Breast epithelium (tissue), 4 donors: ENCODE data around the gene ZNF587B. TPM values are rescaled to one million over a fixed set of nuclear protein-coding genes. Genes with fewer than 3 reads are reported as not detected.
"Not testable (repeated sequence)": the region's sequence is repeated elsewhere in the genome, so short reads cannot be mapped to it uniquely, and the experiment has no call there.

Experiments
- DNase-seq, 2 donors: peaks; one replicate each; pipeline ENCODE4 v3.0.0-alpha.2; 2019; ENCODE audit warnings: low spot score in 2 of 2
- H3K27ac ChIP-seq, 2 donors: fragments of 200-600 bp; sonication (generic) in 1 of 2; one replicate each; pipeline ENCODE4 v1.5.1; 2016 to 2019; ENCODE audit warnings: mild to moderate bottlenecking in 1 of 2
- H3K27me3 ChIP-seq, 2 donors: fragments of 200-600 bp; sonication (generic) in 1 of 2; one replicate each; pipeline versions ENCODE4 v1.5.1 to v1.6.0; 2017 to 2019; ENCODE audit warnings: control low read depth in 1 of 2, mild to moderate bottlenecking in 1 of 2
- H3K36me3 ChIP-seq: fragments of 200-600 bp; one replicate; pipeline ENCODE4 v1.5.1; 2019
- H3K4me1 ChIP-seq, 2 donors: fragments of 200-600 bp; sonication (generic); one replicate each; pipeline ENCODE4 v1.5.1; 2016 to 2019; ENCODE audit warnings: control low read depth in 1 of 2
- H3K4me3 ChIP-seq, 3 donors: fragments of 200-600 bp; sonication (generic); 1 replicate in 2 of 3; 2 replicates in 1 of 3; pipeline ENCODE4 v1.5.1; 2016 to 2019; ENCODE audit warnings: mild to moderate bottlenecking in 3 of 3, moderate library complexity in 2 of 3
- H3K9me3 ChIP-seq, 2 donors: fragments of 200-600 bp; sonication (generic) in 1 of 2; one replicate each; pipeline ENCODE4 v1.5.1; 2016 to 2019; ENCODE audit warnings: control low read depth in 1 of 2
- POLR2A ChIP-seq: fragments of 450-650 bp; IDR thresholded peaks from one replicate; pipeline ENCODE4 v1.6.1; 2016; ENCODE audit warnings: antibody characterized with exemption, mild to moderate bottlenecking, moderate library complexity
- POLR2AphosphoS5 ChIP-seq, 3 donors: sonication (generic); formaldehyde crosslinking; IDR thresholded peaks; one replicate each; pipeline ENCODE4 v1.6.1; 2017; ENCODE audit warnings: antibody characterized with exemption in 3 of 3
- intact Hi-C: fragments of 100-400 bp; cut with DNase I; formaldehyde crosslinking; loops from one replicate; pipeline ENCODE4 v1.15.1; 2023; ENCODE audit warnings: low total_unique reads
- total RNA-seq, 3 donors: library from RNA; depleted of rRNA; stranded (reverse); fragments of >200 nt; gene quantifications; one replicate each; pipeline ENCODE4 v1.1.0, GENCODE V29; 2016
- TF ChIP-seq, protein P1 (sequence below), 3 donors: fragments of 450-650 bp; IDR thresholded peaks; one replicate each; pipeline ENCODE4 v1.5.1; 2016 to 2017; ENCODE audit warnings: antibody characterized with exemption in 3 of 3, mild to moderate bottlenecking in 3 of 3, moderate library complexity in 3 of 3

ZNF587B gene
- total RNA-seq, 3 donors from 2014 or later, result 10.7 to 26.6 (median 25.2) TPM

- H3K27me3 ChIP-seq, result no peaks in the 10 kb centered on the region
- H3K36me3 ChIP-seq, result no peaks in the 10 kb centered on the region
- no peaks in the 10 kb centered on the region for H3K9me3 ChIP-seq
- peak overlapping the region; percentile 56 to 75 for H3K27ac ChIP-seq
- intact Hi-C loops, result no loop called here
- DNase-seq, result no peak
- TF ChIP-seq, protein P1, sequence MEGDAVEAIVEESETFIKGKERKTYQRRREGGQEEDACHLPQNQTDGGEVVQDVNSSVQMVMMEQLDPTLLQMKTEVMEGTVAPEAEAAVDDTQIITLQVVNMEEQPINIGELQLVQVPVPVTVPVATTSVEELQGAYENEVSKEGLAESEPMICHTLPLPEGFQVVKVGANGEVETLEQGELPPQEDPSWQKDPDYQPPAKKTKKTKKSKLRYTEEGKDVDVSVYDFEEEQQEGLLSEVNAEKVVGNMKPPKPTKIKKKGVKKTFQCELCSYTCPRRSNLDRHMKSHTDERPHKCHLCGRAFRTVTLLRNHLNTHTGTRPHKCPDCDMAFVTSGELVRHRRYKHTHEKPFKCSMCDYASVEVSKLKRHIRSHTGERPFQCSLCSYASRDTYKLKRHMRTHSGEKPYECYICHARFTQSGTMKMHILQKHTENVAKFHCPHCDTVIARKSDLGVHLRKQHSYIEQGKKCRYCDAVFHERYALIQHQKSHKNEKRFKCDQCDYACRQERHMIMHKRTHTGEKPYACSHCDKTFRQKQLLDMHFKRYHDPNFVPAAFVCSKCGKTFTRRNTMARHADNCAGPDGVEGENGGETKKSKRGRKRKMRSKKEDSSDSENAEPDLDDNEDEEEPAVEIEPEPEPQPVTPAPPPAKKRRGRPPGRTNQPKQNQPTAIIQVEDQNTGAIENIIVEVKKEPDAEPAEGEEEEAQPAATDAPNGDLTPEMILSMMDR (IDR thresholded peaks at IDR 0.05), result no peak
- TF ChIP-seq POLR2AphosphoS5 (IDR thresholded peaks at IDR 0.05) (no peak), POLR2A (no peak)
- peak overlapping the region in 2 of 3 donors; percentile 43 to 88 for H3K4me3 ChIP-seq
- no peaks in the 10 kb centered on the region for H3K4me1 ChIP-seq
Observed at GRCh38 chr19:57812226-57812625, 17.9 kb upstream of the ZNF587B start.

DNA sequence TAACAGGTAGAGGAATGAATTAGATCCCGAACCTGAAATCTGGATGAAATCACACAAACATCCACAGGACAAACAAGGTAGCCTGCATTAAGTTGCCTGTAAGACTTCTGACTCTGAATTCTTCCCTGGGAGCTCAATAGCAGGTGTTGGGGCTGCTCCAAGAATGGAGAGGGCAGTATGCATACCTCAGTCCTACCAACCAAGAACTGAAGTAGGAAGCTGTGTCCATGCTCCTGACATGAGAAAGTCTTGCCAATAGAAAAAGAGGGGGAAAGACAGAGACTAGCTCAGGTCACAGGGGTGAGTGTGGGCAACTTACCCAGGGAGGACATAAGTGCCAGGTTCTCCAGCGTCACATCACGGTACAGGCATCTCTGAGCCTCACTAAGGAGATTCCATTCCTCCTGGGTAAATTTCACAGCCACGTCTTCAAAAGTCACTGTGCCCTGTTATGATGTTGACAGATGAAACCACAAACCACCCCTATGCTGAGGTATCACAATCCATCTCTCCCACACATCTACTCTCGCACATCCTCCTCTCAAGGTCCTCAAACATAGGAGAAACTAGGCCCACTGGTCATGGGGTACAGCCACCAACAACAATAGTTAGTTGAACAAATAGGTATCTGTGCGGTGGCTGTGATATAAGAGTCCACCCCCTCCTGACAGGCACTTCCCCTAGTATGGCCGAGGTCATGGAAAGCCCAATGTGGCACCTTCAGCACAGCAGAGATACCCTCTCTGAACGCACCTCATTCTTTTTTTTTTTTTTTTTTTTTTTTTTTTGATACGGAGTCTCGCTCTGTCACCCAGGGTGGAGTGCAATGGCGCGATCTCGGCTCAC lies 16.9 kb upstream of the ZNF587B start:
- intact Hi-C loops, DNase-seq: not testable (repeated sequence)
- peak overlapping the region in 2 of 3 donors; percentile 88 to 99 for H3K4me3 ChIP-seq

DNA sequence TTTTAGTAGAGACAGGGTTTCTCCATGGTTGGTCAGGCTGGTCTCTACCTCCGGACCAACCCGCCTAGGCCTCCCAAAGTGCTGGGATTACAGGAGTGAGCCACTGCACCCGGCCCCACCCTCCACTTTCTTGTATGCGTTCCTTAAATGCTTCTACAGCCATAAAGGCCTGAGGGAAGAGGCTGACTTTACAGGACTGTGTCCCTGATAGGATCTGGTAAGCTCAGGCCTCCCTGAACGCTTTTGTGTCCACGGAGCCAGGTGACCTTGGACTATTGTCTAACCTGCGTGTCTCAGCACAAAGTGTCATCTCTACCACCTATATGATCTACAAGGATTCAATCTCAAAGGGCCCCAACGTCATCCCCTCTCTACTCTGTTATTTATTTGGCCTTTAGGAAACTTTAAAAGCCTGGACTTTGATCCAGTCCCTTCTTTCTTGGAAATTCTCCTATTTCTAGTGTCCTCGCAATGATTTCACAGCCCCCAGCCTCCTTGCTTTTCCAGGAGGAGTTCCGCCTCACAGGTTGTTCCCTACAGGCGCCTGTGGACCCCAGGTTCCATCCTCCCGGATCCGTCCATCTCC lies 16.1 kb upstream of the ZNF587B start:
- intact Hi-C loops, result no loop called here
- H3K36me3 ChIP-seq, result no peaks in the 10 kb centered on the region
- TF ChIP-seq, protein P1 (IDR thresholded peaks at IDR 0.05), result no peak
- TF ChIP-seq POLR2A, result no peak
- TF ChIP-seq POLR2AphosphoS5 (IDR thresholded peaks at IDR 0.05), result no peak
- no peaks in the 10 kb centered on the region for H3K27me3 ChIP-seq
- H3K4me1 ChIP-seq, result no peaks in the 10 kb centered on the region
- H3K27ac ChIP-seq, result peak overlapping the region; percentile 86 to 88
- no peaks in the 10 kb centered on the region for H3K9me3 ChIP-seq
- H3K4me3 ChIP-seq, result peak overlapping the region; percentile 69 to 99 (median 88)
- DNase-seq, result peak; percentile 39 to 64

More for the DNA sequence above, 16.9 kb upstream of the ZNF587B start:
- H3K27ac ChIP-seq, result peak overlapping the region; percentile 86 to 88
- not testable (repeated sequence) for H3K9me3 ChIP-seq, H3K36me3 ChIP-seq, H3K27me3 ChIP-seq, H3K4me1 ChIP-seq

DNA sequence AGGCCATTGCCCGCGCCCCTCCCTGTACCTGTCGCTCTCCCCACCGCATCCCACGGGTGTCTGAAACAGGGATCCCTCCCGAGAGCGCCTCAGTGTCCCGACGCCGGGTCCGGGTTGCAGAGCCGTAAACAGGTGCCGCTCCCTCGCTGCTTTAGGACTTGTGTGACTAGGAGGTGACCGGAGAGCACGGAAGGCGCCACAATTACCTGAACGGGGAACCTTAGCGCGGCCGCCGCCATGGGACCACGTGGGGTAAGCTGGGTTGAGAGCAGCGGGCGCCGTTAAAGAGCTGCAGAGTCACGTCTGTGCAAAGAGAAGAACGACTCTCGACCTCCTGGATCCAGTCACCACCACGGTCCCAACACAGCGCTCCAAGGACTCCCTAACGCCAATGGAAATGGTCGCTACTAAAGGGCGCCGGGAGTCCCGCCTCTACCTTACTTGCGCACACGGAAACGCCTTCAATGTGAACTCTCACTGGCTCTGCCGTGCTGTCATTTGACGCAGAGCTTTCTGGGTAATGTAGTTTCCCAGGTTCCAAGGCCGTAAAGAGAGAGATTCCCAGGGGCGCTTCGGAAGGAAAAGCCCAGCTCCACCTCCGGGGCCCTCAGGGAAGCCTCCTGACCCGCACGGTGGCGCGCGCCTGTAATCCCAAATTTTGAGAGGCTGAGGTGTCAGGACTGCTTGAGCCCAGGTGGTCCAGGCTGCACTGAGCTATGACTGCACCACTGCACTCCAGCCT lies 15.4 kb upstream of the ZNF587B start, which contains the start of gene ZNF552:
ZNF552 (minus strand) TSS at position 409 of the 742 bp plus-strand sequence; CDS start at position 239, 170 bp downstream.
- intact Hi-C loops, result no loop called here
- H3K4me1 ChIP-seq, result no peaks in the 10 kb centered on the region
- H3K27me3 ChIP-seq, result no peaks in the 10 kb centered on the region
- TF ChIP-seq POLR2AphosphoS5 (IDR thresholded peaks at IDR 0.05), result peak in 2 of 3 donors; percentile 72 to 90
- no peak for TF ChIP-seq POLR2A
- H3K27ac ChIP-seq, result peak within 1 kb of the TSS; percentile 86 to 88
- H3K4me3 ChIP-seq, result peak within 1 kb of the TSS; percentile 69 to 99 (median 88)
- H3K36me3 ChIP-seq, result no peaks in the 10 kb centered on the region
- peak; percentile 79 to 86 for DNase-seq
- no peaks in the 10 kb centered on the region for H3K9me3 ChIP-seq

DNA sequence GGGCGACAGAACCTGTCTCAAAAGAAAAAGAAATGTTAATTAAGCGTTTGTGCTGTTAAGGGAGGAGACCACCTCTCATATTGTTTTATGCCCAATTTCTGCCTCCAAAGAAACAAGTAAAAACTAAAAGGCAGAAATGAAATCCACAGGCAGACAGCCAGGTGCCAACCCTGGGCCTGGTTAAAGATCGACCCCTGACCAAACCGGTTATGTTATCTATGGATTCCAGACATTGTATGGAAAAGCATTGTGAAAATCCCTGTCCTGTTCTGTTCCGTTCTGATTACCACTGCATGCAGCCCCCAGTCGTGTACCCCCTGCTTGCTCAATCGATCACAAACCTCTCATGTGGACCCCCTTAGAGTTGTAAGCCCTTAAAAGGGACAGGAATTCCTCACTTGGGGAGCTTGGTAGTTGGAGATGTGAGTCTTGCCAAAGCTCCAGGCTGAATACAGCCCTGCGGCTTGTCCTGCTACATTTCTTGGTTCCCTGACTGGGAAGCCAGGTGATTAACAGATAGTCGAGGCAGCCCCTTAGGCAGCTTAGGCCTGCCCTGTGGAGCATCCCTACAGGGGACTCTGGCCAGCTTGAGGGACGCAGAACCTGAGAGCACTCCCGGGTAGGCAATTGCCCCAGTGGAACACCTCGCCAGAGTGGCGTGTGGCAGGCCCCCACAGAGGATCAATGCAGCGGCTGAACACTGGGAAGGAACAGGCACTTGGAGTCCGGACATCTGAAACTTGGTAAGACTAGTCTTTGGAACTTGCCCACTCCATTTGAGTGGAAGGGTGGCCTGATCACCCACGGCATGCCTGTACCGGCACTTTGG lies 14.6 kb upstream of the ZNF587B start:
- peaks cover 0 to 3% of the 10 kb centered on the region in 2 donors for H3K4me1 ChIP-seq
- intact Hi-C loops, result no loop called here
- H3K36me3 ChIP-seq, result no peaks in the 10 kb centered on the region
- no peaks in the 10 kb centered on the region for H3K9me3 ChIP-seq
- TF ChIP-seq, protein P1 (IDR thresholded peaks at IDR 0.05), result no peak
- TF ChIP-seq POLR2A (no peak), POLR2AphosphoS5 (IDR thresholded peaks at IDR 0.05) (no peak)
- peak overlapping the region; percentile 86 to 88 for H3K27ac ChIP-seq
- H3K27me3 ChIP-seq, result no peaks in the 10 kb centered on the region
- H3K4me3 ChIP-seq, result peak overlapping the region; percentile 69 to 99 (median 88)
- DNase-seq, result no peak
